H9 (cell line): Measurements from ENCODE around the gene CHIT1. TPM values are rescaled to one million over a fixed set of nuclear protein-coding genes. Genes with fewer than 3 reads are reported as not detected.

Source experiments
- DNase-seq: peaks from one replicate; pipeline ENCODE4 v3.0.0-alpha.2; 2017
- H2AFZ ChIP-seq: one replicate; pipeline ENCODE4 v1.6.1; 2013; ENCODE audit warnings: mild to moderate bottlenecking, low read length, control low read depth, moderate library complexity
- H2AK5ac ChIP-seq: 2 replicates; pipeline ENCODE4 v1.6.1; 2013; ENCODE audit warnings: low read length, control low read depth, mixed read lengths; ENCODE audit not compliant: insufficient read length
- H2BK120ac ChIP-seq: one replicate; pipeline ENCODE4 v1.6.1; 2013; ENCODE audit warnings: low read depth, mild to moderate bottlenecking, low read length, control low read depth, inconsistent platforms; ENCODE audit not compliant: poor library complexity, severe bottlenecking
- H2BK12ac ChIP-seq: 2 replicates; pipeline ENCODE4 v1.6.1; 2013; ENCODE audit warnings: low read length, control low read depth, mixed read lengths, low read depth; ENCODE audit not compliant: insufficient read length
- H2BK15ac ChIP-seq: 2 replicates; pipeline ENCODE4 v1.6.1; 2013; ENCODE audit warnings: low read depth, low read length, control low read depth
- H2BK20ac ChIP-seq: one replicate; pipeline ENCODE4 v1.6.1; 2013; ENCODE audit warnings: low read depth, mild to moderate bottlenecking, low read length, control low read depth, inconsistent platforms; ENCODE audit not compliant: poor library complexity, severe bottlenecking
- H2BK5ac ChIP-seq: 2 replicates; pipeline ENCODE4 v1.6.1; 2013; ENCODE audit warnings: low read length, control low read depth, mixed read lengths; ENCODE audit not compliant: insufficient read length
- H3K14ac ChIP-seq: 2 replicates; pipeline ENCODE4 v1.6.1; 2013; ENCODE audit warnings: low read length, control low read depth; ENCODE audit not compliant: insufficient read depth
- H3K18ac ChIP-seq: 2 replicates; pipeline ENCODE4 v1.6.1; 2013; ENCODE audit warnings: low read depth, mild to moderate bottlenecking, mixed read lengths, low read length, control low read depth; ENCODE audit not compliant: insufficient read length
- H3K23ac ChIP-seq: 2 replicates; pipeline ENCODE4 v1.6.1; 2013; ENCODE audit warnings: low read length, control low read depth, mixed read lengths, low read depth; ENCODE audit not compliant: insufficient read length
- H3K23me2 ChIP-seq: 2 replicates; pipeline ENCODE4 v1.6.1; 2013; ENCODE audit warnings: low read depth, mild to moderate bottlenecking, mixed read lengths, low read length, control low read depth; ENCODE audit not compliant: insufficient read length, poor library complexity, severe bottlenecking
- H3K27ac ChIP-seq: 2 replicates; pipeline ENCODE4 v1.5.1; 2013; ENCODE audit warnings: low read length, control low read depth, mixed read lengths, low read depth; ENCODE audit not compliant: insufficient read length
- H3K27me3 ChIP-seq: 2 replicates; pipeline ENCODE4 v1.6.1; 2013; ENCODE audit warnings: low read length, control low read depth, inconsistent platforms; ENCODE audit not compliant: insufficient read depth
- H3K4ac ChIP-seq: 2 replicates; pipeline ENCODE4 v1.6.1; 2013; ENCODE audit warnings: low read depth, mild to moderate bottlenecking, control low read depth, inconsistent platforms, low read length, moderate library complexity
- H3K4me1 ChIP-seq: 2 replicates; pipeline ENCODE4 v1.6.1; 2013; ENCODE audit warnings: low read length, control low read depth, inconsistent platforms; ENCODE audit not compliant: insufficient read depth
- H3K4me2 ChIP-seq: 2 replicates; pipeline ENCODE4 v1.6.1; 2013; ENCODE audit warnings: low read length, control low read depth, mixed read lengths; ENCODE audit not compliant: insufficient read length, insufficient read depth
- H3K56ac ChIP-seq: 2 replicates; pipeline ENCODE4 v1.6.1; 2013; ENCODE audit warnings: low read depth, mild to moderate bottlenecking, mixed read lengths, low read length, control low read depth; ENCODE audit not compliant: insufficient read length
- H3K79me1 ChIP-seq: 2 replicates; pipeline ENCODE4 v1.6.1; 2013; ENCODE audit warnings: low read depth, mild to moderate bottlenecking, moderate library complexity, low read length, control low read depth, inconsistent platforms; ENCODE audit not compliant: insufficient read depth, poor library complexity, severe bottlenecking
- H3K79me2 ChIP-seq: 2 replicates; pipeline ENCODE4 v1.6.1; 2013; ENCODE audit warnings: low read length, control low read depth, inconsistent platforms; ENCODE audit not compliant: insufficient read depth
- H3K9ac ChIP-seq: 2 replicates; pipeline ENCODE4 v1.6.1; 2013; ENCODE audit warnings: low read length, control low read depth, mixed read lengths; ENCODE audit not compliant: insufficient read length; ENCODE audit errors: extremely low read depth
- H3K9me3 ChIP-seq: one replicate; pipeline ENCODE4 v1.6.1; 2013; ENCODE audit warnings: low read depth, low read length, inconsistent platforms; ENCODE audit not compliant: control insufficient read depth
- H3T11ph ChIP-seq: one replicate; pipeline ENCODE4 v1.6.1; 2013; ENCODE audit warnings: mild to moderate bottlenecking, low read length, control low read depth, inconsistent platforms
- H4K20me1 ChIP-seq: one replicate; pipeline ENCODE4 v1.6.1; 2013; ENCODE audit not compliant: control insufficient read depth, insufficient read length, insufficient read depth
- H4K5ac ChIP-seq: 2 replicates; pipeline ENCODE4 v1.6.1; 2013; ENCODE audit warnings: low read depth, mild to moderate bottlenecking, mixed read lengths, low read length, control low read depth; ENCODE audit not compliant: insufficient read length
- H4K8ac ChIP-seq: replicated peaks from 2 replicates; pipeline ENCODE4 v1.6.1; 2013; ENCODE audit warnings: low read length, control low read depth, mixed read lengths, low read depth; ENCODE audit not compliant: insufficient read length
- H4K91ac ChIP-seq: 2 replicates; pipeline ENCODE4 v1.6.1; 2013; ENCODE audit warnings: low read depth, mild to moderate bottlenecking, moderate library complexity, mixed read lengths, low read length, control low read depth; ENCODE audit not compliant: insufficient read length
- H3K27ac Mint-ChIP-seq, 3 experiments: 2 replicates in 2 of 3; 3 replicates in 1 of 3; pipeline ENCODE4 v1.8.0; 2020 to 2021; ENCODE audit warnings: mixed read lengths in 3 of 3, mild to moderate bottlenecking in 1 of 3, moderate library complexity in 1 of 3
- H3K27me3 Mint-ChIP-seq: 2 replicates; pipeline ENCODE4 v1.8.0; 2021; ENCODE audit warnings: low read depth, mild to moderate bottlenecking, moderate library complexity, mixed read lengths
- H3K36me3 Mint-ChIP-seq, 3 experiments: 2 replicates in 2 of 3; 3 replicates in 1 of 3; pipeline ENCODE4 v1.8.0; 2020 to 2021; ENCODE audit warnings: low read depth in 3 of 3, mixed read lengths in 3 of 3; ENCODE audit not compliant: insufficient read depth in 1 of 3
- H3K4me1 Mint-ChIP-seq, 2 experiments: 2 replicates each; pipeline ENCODE4 v1.8.0; 2020; ENCODE audit warnings: mixed read lengths in 2 of 2
- H3K4me3 Mint-ChIP-seq, 2 experiments: 2 replicates in 1 of 2; 3 replicates in 1 of 2; pipeline ENCODE4 v1.8.0; 2020 to 2021; ENCODE audit warnings: mild to moderate bottlenecking in 2 of 2, mixed read lengths in 2 of 2, moderate library complexity in 1 of 2
- H3K9me3 Mint-ChIP-seq, 2 experiments: 2 replicates in 1 of 2; 3 replicates in 1 of 2; pipeline ENCODE4 v1.8.0; 2020; ENCODE audit warnings: mild to moderate bottlenecking in 2 of 2, mixed read lengths in 2 of 2, moderate library complexity in 1 of 2
- CTCF ChIP-seq: fragments of 200-600 bp; sonication (generic); conservative IDR thresholded peaks from 3 replicates; pipeline ENCODE4 v1.8.0; 2021; ENCODE audit warnings: antibody characterized with exemption, mild to moderate bottlenecking
- WGBS: extraction: QIAGEN DNeasy Blood & Tissue Kit; methylation state at CpG from one replicate; pipeline ENCODE4 v1.1.7; 2013; ENCODE audit warnings: missing lambda C conversion rate, low lambda C conversion rate, mixed read lengths; ENCODE audit not compliant: insufficient read length; ENCODE audit errors: extremely low coverage; 5-methylcytosine and 5-hydroxymethylcytosine counted together
- total RNA-seq: library from RNA; stranded (reverse); gene quantifications from 2 replicates; pipeline ENCODE4 v1.2.1, GENCODE V29; 2021

The CHIT1 gene
- total RNA-seq, 1 experiment from 2014 or later, result not detected

- H4K91ac ChIP-seq, result no peak within 1 kb of the TSS
- no peak within 1 kb of the TSS for H2AFZ ChIP-seq
- H3K36me3 Mint-ChIP-seq, result no peaks in the 10 kb centered on the region
- no peaks in the 10 kb centered on the region; the same call in 1 of the 2 replicates for H3K27me3 Mint-ChIP-seq
- peaks cover 3% of the 10 kb centered on the region for H3K23me2 ChIP-seq
- no peak within 1 kb of the TSS for H3K56ac ChIP-seq
- H4K20me1 ChIP-seq, result no peaks in the 10 kb centered on the region
- H4K5ac ChIP-seq, result no peak within 1 kb of the TSS
- H3K4ac ChIP-seq, result no peak within 1 kb of the TSS
- peak within 1 kb of the TSS; percentile 69 for H3K14ac ChIP-seq
- H2BK12ac ChIP-seq, result no peak within 1 kb of the TSS
- no peaks in the 10 kb centered on the region for H3K79me2 ChIP-seq
- no peak within 1 kb of the TSS for H2BK15ac ChIP-seq
- no peak for TF ChIP-seq CTCF
- H3K4me1 Mint-ChIP-seq, result peaks cover 29 to 41% of the 10 kb centered on the region in 2 experiments
- H3K9me3 Mint-ChIP-seq, result no peaks in the 10 kb centered on the region; a peak in 2 of 5 replicates
- H3K4me1 ChIP-seq, result peaks cover 6% of the 10 kb centered on the region; the same call in 1 of the 2 replicates
- peak within 1 kb of the TSS in 1 of 2 experiments; percentile 52; a peak in 2 of 5 replicates for H3K4me3 Mint-ChIP-seq
- no peaks in the 10 kb centered on the region for H3K27me3 ChIP-seq
- no peak within 1 kb of the TSS for H3K23ac ChIP-seq
- no peak within 1 kb of the TSS for H3K18ac ChIP-seq
- H2BK20ac ChIP-seq, result no peak within 1 kb of the TSS
- H3T11ph ChIP-seq, result no peak within 1 kb of the TSS
- H4K8ac ChIP-seq, result no peak within 1 kb of the TSS
- H3K4me2 ChIP-seq, result no peak within 1 kb of the TSS
- DNase-seq, result no peak
- peak within 1 kb of the TSS in 2 of 3 experiments; percentile 44 to 50; a peak in 4 of 7 replicates for H3K27ac Mint-ChIP-seq
- H2BK120ac ChIP-seq, result no peak within 1 kb of the TSS
- H2AK5ac ChIP-seq, result no peak within 1 kb of the TSS
- no peaks in the 10 kb centered on the region for H3K79me1 ChIP-seq
- no peaks in the 10 kb centered on the region for H3K9me3 ChIP-seq
- H3K27ac ChIP-seq, result no peak within 1 kb of the TSS
- no CpG with 5 or more reads among the region's 14 CpGs for WGBS
- no peak within 1 kb of the TSS for H2BK5ac ChIP-seq
- no peak within 1 kb of the TSS for H3K9ac ChIP-seq
These were observed 42.8 kb downstream of the CHIT1 start, which contains the start of gene CHI3L1 for GRCh38 chr1:203186446-203187303. Gene CHI3L1, minus strand, starts transcription at chr1:203186704. Its CDS starts 81 bp downstream, at chr1:203186623.
